Erythroblast (primary cell): ENCODE results near the gene RNASE1.

Source experiments
- GATA1 ChIP-seq: IDR thresholded peaks from 2 replicates; pipeline ENCODE4 v1.6.1; 2011; ENCODE audit warnings: low read depth, mild to moderate bottlenecking, control low read depth, low read length, moderate library complexity
- POLR2A ChIP-seq: IDR thresholded peaks from 2 replicates; pipeline ENCODE4 v1.6.1; 2011; ENCODE audit warnings: mild to moderate bottlenecking, low read length

DNA sequence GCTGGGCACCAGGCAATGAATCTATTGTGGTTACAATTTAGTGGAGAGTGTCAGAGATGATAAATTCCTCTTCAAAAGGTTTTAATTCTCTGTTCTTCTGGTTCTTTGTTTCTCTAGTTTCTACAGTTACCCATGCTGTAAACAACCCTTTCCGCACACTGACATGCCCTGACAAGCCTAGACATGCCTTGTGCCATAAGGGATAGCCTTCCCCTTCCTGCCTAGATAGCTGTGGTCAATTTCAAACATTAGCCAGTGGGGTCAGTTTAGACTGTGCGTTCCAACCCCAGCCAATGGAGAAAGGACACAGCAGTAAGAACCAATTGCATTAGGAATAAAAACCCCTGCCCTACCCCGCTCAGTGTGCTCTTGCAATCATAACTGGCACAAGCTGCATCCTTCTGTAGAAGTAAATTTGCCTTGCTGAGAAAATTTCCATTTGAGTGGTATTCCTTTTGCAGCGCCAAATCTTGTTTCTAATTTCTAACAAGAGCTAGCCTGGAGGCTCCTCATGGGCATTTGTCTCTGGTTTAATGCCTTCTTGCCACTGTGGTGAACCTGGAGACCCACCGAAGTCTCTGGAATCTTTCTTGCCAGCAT, 50.6 kb downstream of the RNASE1 start:
- no peak for TF ChIP-seq POLR2A
- TF ChIP-seq GATA1 = no peak
